ENCODE measurements around the gene MOGAT3. TPM values are rescaled to one million over a fixed set of nuclear protein-coding genes. Genes with fewer than 3 reads are reported as not detected.

MOGAT3 gene
- total and polyA plus RNA-seq, 9 of the 15 experiments (the other 6 are each of a cell fraction or from before 2014, with no cell fraction given), result 0.07 to 0.17 (median 0.13) TPM; not detected in 6

DNA sequence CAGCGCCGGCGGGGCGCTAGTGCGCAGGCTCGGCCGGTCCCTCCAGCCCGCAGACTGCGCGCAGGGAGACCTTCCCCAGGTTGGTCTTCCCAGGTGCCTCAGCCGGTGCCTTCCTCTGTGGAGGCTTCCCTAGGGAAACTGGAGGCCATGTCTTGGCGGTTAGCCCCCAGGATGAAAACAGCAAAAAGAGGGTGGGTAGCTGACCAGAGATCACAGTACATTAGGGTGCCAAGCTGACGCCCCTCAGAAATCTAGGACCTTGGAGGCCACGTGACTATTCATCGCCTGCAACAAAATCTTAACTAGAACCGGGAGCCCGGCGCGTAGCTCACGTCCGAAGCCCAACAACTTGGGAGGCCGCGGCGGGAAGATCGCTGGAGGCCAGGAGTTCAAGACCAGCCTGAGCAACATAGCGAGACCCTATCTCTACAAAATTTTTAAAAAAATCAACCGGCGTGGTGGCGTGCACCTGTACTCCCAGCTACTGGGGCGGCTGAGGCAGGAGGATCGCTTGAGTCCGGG is 44.4 kb upstream of the MOGAT3 start (continued):
- TF ChIP-seq ZNF717 (CRISPR knock-in tag; IDR thresholded peaks at IDR 0.05) (no peak), SRSF7 (optimal IDR thresholded peaks at IDR 0.05; ENCODE audit: low read depth, low read length) (no peak), ZNF695 (CRISPR knock-in tag; IDR thresholded peaks at IDR 0.05) (no peak), JUN (IDR thresholded peaks at IDR 0.05; ENCODE audit: borderline replicate concordance, low read depth, low read length) (no peak), JUN (CRISPR knock-in tag; IDR thresholded peaks at IDR 0.05; ENCODE audit: borderline replicate concordance) (no peak), RFX7 (CRISPR knock-in tag; IDR thresholded peaks at IDR 0.05) (no peak), KAT8 (IDR thresholded peaks at IDR 0.05; ENCODE audit: low read depth) (no peak), ZFPM2 (CRISPR knock-in tag; IDR thresholded peaks at IDR 0.05) (no peak), HDGF (IDR thresholded peaks at IDR 0.05) (0 out of 2 replicates have a peak, but pooled peaks have one; percentile 6), ZNF444 (CRISPR knock-in tag; IDR thresholded peaks at IDR 0.05) (no peak), POLR2B (IDR thresholded peaks at IDR 0.05; ENCODE audit: low read depth, partially characterized antibody) (peak; percentile 50), HDAC1 (IDR thresholded peaks at IDR 0.05) (0 out of 4 replicates have a peak, but pooled peaks of 1 of the 2 experiments have one; percentile 4), ZNF699 (CRISPR knock-in tag; IDR thresholded peaks at IDR 0.05; ENCODE audit: insufficient replicate concordance) (no peak), ETV6 (IDR thresholded peaks at IDR 0.05; ENCODE audit: borderline replicate concordance in 1 of 2, low read depth in 2 of 2, low read length in 1 of 2) (no peak), ETV6 (CRISPR knock-in tag; IDR thresholded peaks at IDR 0.05; ENCODE audit: borderline replicate concordance) (no peak), ZC3H11A (IDR thresholded peaks at IDR 0.05; ENCODE audit: low read depth, low read length) (no peak), ZNF23 (CRISPR knock-in tag; IDR thresholded peaks at IDR 0.05) (0 out of 2 replicates have a peak, but pooled peaks have one; percentile 18), KDM5B (IDR thresholded peaks at IDR 0.05; ENCODE audit: insufficient replicate concordance, low read depth, low read length) (peak; percentile 53), HNRNPL (IDR thresholded peaks at IDR 0.05; ENCODE audit: low read depth, low read length) (no peak), CXXC5 (CRISPR knock-in tag; IDR thresholded peaks at IDR 0.05) (peak; percentile 66), ILK (tag; IDR thresholded peaks at IDR 0.05; ENCODE audit: borderline replicate concordance, low read depth) (no peak)
- TF ChIP-seq, protein P1, sequence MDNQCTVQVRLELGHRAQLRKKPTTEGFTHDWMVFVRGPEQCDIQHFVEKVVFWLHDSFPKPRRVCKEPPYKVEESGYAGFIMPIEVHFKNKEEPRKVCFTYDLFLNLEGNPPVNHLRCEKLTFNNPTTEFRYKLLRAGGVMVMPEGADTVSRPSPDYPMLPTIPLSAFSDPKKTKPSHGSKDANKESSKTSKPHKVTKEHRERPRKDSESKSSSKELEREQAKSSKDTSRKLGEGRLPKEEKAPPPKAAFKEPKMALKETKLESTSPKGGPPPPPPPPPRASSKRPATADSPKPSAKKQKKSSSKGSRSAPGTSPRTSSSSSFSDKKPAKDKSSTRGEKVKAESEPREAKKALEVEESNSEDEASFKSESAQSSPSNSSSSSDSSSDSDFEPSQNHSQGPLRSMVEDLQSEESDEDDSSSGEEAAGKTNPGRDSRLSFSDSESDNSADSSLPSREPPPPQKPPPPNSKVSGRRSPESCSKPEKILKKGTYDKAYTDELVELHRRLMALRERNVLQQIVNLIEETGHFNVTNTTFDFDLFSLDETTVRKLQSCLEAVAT (IDR thresholded peaks at IDR 0.05), result peak in 1 of 2 experiments; percentile 49; a peak in 1 of 4 replicates
- TF ChIP-seq, protein P2, sequence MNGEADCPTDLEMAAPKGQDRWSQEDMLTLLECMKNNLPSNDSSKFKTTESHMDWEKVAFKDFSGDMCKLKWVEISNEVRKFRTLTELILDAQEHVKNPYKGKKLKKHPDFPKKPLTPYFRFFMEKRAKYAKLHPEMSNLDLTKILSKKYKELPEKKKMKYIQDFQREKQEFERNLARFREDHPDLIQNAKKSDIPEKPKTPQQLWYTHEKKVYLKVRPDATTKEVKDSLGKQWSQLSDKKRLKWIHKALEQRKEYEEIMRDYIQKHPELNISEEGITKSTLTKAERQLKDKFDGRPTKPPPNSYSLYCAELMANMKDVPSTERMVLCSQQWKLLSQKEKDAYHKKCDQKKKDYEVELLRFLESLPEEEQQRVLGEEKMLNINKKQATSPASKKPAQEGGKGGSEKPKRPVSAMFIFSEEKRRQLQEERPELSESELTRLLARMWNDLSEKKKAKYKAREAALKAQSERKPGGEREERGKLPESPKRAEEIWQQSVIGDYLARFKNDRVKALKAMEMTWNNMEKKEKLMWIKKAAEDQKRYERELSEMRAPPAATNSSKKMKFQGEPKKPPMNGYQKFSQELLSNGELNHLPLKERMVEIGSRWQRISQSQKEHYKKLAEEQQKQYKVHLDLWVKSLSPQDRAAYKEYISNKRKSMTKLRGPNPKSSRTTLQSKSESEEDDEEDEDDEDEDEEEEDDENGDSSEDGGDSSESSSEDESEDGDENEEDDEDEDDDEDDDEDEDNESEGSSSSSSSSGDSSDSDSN (IDR thresholded peaks at IDR 0.05; ENCODE audit: borderline replicate concordance in 1 of 2, low read depth in 2 of 2, low read length in 2 of 2), result no peak
- TF ChIP-seq, protein P3, sequence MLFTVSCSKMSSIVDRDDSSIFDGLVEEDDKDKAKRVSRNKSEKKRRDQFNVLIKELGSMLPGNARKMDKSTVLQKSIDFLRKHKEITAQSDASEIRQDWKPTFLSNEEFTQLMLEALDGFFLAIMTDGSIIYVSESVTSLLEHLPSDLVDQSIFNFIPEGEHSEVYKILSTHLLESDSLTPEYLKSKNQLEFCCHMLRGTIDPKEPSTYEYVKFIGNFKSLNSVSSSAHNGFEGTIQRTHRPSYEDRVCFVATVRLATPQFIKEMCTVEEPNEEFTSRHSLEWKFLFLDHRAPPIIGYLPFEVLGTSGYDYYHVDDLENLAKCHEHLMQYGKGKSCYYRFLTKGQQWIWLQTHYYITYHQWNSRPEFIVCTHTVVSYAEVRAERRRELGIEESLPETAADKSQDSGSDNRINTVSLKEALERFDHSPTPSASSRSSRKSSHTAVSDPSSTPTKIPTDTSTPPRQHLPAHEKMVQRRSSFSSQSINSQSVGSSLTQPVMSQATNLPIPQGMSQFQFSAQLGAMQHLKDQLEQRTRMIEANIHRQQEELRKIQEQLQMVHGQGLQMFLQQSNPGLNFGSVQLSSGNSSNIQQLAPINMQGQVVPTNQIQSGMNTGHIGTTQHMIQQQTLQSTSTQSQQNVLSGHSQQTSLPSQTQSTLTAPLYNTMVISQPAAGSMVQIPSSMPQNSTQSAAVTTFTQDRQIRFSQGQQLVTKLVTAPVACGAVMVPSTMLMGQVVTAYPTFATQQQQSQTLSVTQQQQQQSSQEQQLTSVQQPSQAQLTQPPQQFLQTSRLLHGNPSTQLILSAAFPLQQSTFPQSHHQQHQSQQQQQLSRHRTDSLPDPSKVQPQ (CRISPR knock-in tag; IDR thresholded peaks at IDR 0.05; ENCODE audit: borderline replicate concordance), result no peak

Data from K562 (cell line).